Endothelial cell of umbilical vein (primary cell): ENCODE measurements around the gene NPHS1. TPM values are rescaled to one million over a fixed set of nuclear protein-coding genes. Genes with fewer than 3 reads are reported as not detected.

Experiments used
- BruUV-seq: library from RNA; stranded (reverse); fragments of 400-500 nt; replicated peaks from 2 replicates; lab custom pipeline; 2021; lab: Mats Ljungman, UMichigan
- CTCF ChIA-PET: fragments of 300-600, 350-600 bp; sonication (Branson Sonifier 250); formaldehyde crosslinking; loops from one replicate; lab custom pipeline; 2021; ENCODE audit warnings: antibody characterized with exemption, inconsistent platforms; lab: Charles Lee
- POLR2A ChIA-PET: fragments of 300-600, 350-600 bp; sonication (Branson Sonifier 250); formaldehyde crosslinking; loops from one replicate; lab custom pipeline; 2021; ENCODE audit warnings: antibody characterized with exemption, inconsistent platforms; lab: Charles Lee
- DNase-seq: peaks from one replicate; pipeline ENCODE4 v3.0.0-alpha.2; 2011; ENCODE audit warnings: low read depth, low spot score
- FAIRE-seq: peaks from 2 replicates; lab custom pipeline; 2011; peaks lifted over from hg19 to GRCh38; lab: Jason Lieb, UNC
- H2AFZ ChIP-seq: 2 replicates; pipeline ENCODE4 v1.6.0; 2012; ENCODE audit warnings: low read depth, low read length, control low read depth, inconsistent platforms
- H3K27ac ChIP-seq: 2 replicates; pipeline ENCODE4 v1.5.1; 2011; ENCODE audit warnings: low read depth, mild to moderate bottlenecking, control low read depth, low read length, moderate library complexity; ENCODE audit not compliant: insufficient read depth
- H3K27me3 ChIP-seq, 2 experiments: 2 replicates each; pipeline versions ENCODE4 v1.6.0 to v1.6.1; 2011; ENCODE audit warnings: low read length in 2 of 2, mixed read lengths in 1 of 2; ENCODE audit not compliant: control insufficient read depth in 2 of 2, insufficient read depth in 2 of 2
- H3K36me3 ChIP-seq, 2 experiments: 2 replicates in 1 of 2; 3 replicates in 1 of 2; pipeline ENCODE4 v1.5.1; 2011; ENCODE audit warnings: low read length in 2 of 2, mild to moderate bottlenecking in 1 of 2, moderate library complexity in 1 of 2; ENCODE audit not compliant: control insufficient read depth in 2 of 2, insufficient read depth in 2 of 2; ENCODE audit errors: extremely low read depth in 1 of 2
- H3K4me1 ChIP-seq: 3 replicates; pipeline ENCODE4 v1.5.1; 2011; ENCODE audit warnings: mild to moderate bottlenecking, low read length; ENCODE audit not compliant: control insufficient read depth, insufficient read depth; ENCODE audit errors: extremely low read depth
- H3K4me2 ChIP-seq: 2 replicates; pipeline ENCODE4 v1.6.1; 2011; ENCODE audit warnings: low read length, control low read depth, mixed read lengths; ENCODE audit not compliant: insufficient read depth
- H3K4me3 ChIP-seq, 3 experiments: fragments of 200-600 bp in 1 of 3; sonication (generic), shearing (Covaris generic) in 1 of 3; replicated peaks in 1 of 3; 2 replicates each; pipeline ENCODE4 v1.5.1; 2011 to 2016; ENCODE audit warnings: control low read depth in 3 of 3, low read length in 3 of 3, mild to moderate bottlenecking in 2 of 3, inconsistent platforms in 1 of 3, low read depth in 1 of 3, moderate library complexity in 1 of 3; ENCODE audit not compliant: insufficient read depth in 1 of 3
- H3K79me2 ChIP-seq: 2 replicates; pipeline ENCODE4 v1.6.0; 2012; ENCODE audit warnings: low read length, inconsistent platforms; ENCODE audit not compliant: control insufficient read depth, insufficient read depth
- H3K9ac ChIP-seq: replicated peaks from 2 replicates; pipeline ENCODE3; 2011; ENCODE audit warnings: low read length, control low read depth; ENCODE audit not compliant: insufficient read depth; ENCODE audit errors: extremely low read depth
- H3K9me1 ChIP-seq: replicated peaks from 3 replicates; pipeline ENCODE4 v1.6.0; 2011; ENCODE audit warnings: mild to moderate bottlenecking, low read length; ENCODE audit not compliant: control insufficient read depth, insufficient read depth; ENCODE audit errors: extremely low read depth
- H3K9me3 ChIP-seq: replicated peaks from 2 replicates; pipeline ENCODE4 v1.5.1; 2012; ENCODE audit warnings: low read length, inconsistent platforms; ENCODE audit not compliant: control insufficient read depth, insufficient read depth
- H4K20me1 ChIP-seq: replicated peaks from 2 replicates; pipeline ENCODE3; 2011; ENCODE audit warnings: mild to moderate bottlenecking, low read length; ENCODE audit not compliant: control insufficient read depth, insufficient read depth; ENCODE audit errors: extremely low read depth
- EZH2 ChIP-seq: IDR thresholded peaks from 2 replicates; pipeline ENCODE4 v1.6.1; 2012; ENCODE audit warnings: borderline replicate concordance, low read depth, mild to moderate bottlenecking, moderate library complexity, low read length, inconsistent platforms; ENCODE audit not compliant: severe bottlenecking
- FOS ChIP-seq: IDR thresholded peaks from 2 replicates; pipeline ENCODE4 v1.6.1; 2011; ENCODE audit warnings: mild to moderate bottlenecking, low read length, moderate library complexity, borderline replicate concordance; ENCODE audit not compliant: insufficient read depth
- GATA2 ChIP-seq: IDR thresholded peaks from 2 replicates; pipeline ENCODE4 v1.7.0; 2011; ENCODE audit warnings: low read depth, mild to moderate bottlenecking, moderate library complexity, mixed read lengths, low read length; ENCODE audit not compliant: insufficient read length, insufficient read depth
- JUN ChIP-seq: IDR thresholded peaks from 2 replicates; pipeline ENCODE4 v1.6.1; 2011; ENCODE audit warnings: borderline replicate concordance, low read depth; ENCODE audit not compliant: insufficient read length, insufficient read depth
- MYC ChIP-seq: IDR thresholded peaks from one replicate; pipeline ENCODE4 v1.6.1; 2011; ENCODE audit warnings: mild to moderate bottlenecking, low read depth, low read length
- POLR2A ChIP-seq: IDR thresholded peaks from 2 replicates; pipeline ENCODE4 v1.6.1; 2012; ENCODE audit warnings: low read depth, mild to moderate bottlenecking, control low read depth, low read length
- POLR2AphosphoS5 ChIP-seq: IDR thresholded peaks from 2 replicates; pipeline ENCODE4 v1.6.1; 2012; ENCODE audit warnings: low read depth, mild to moderate bottlenecking, control low read depth, low read length, moderate library complexity; ENCODE audit not compliant: insufficient read depth
- dilution Hi-C: fragments of 300-500 bp; cut with MboI; formaldehyde crosslinking; loops from one replicate; pipeline ENCODE4 v1.15.0; 2019; ENCODE audit warnings: low sequenced_read_pairs; ENCODE audit not compliant: extremely low pct_ligation_motif_present
- intact Hi-C: fragments of 100-400 bp; cut with micrococcal nuclease; formaldehyde crosslinking; loops from one replicate; pipeline ENCODE4 v1.10.0; 2022
- polyA plus RNA-seq, 4 experiments: library from polyadenylated mRNA; depleted of rRNA in 3 of 4; stranded (reverse) in 3 of 4; unstranded in 1 of 4; fragments of >200 nt; gene quantifications; 2 replicates each; pipeline versions ENCODE4 v1.2.1 to v1.2.3, GENCODE V29; 2011 to 2012; ENCODE audit warnings: missing spikeins in 1 of 4
- total RNA-seq: library from RNA; stranded (reverse); gene quantifications from 2 replicates; pipeline ENCODE4 v1.2.3, GENCODE V29; 2021
- TF ChIP-seq, protein P1 (sequence below): IDR thresholded peaks from 2 replicates; pipeline ENCODE4 v1.6.1; 2011; ENCODE audit not compliant: insufficient read depth, insufficient read length
- TF ChIP-seq, protein P2 (sequence below), 2 donors: IDR thresholded peaks; 1 replicate in 1 of 2; 2 replicates in 1 of 2; pipeline ENCODE4 v1.5.1; 2011; ENCODE audit warnings: low read length in 2 of 2, mild to moderate bottlenecking in 2 of 2, moderate library complexity in 2 of 2, control low read depth in 1 of 2, inconsistent platforms in 1 of 2, low read depth in 1 of 2; ENCODE audit not compliant: insufficient read depth in 1 of 2; ENCODE audit errors: extremely low read depth in 1 of 2

NPHS1 gene
- total and polyA plus RNA-seq, 2 donors (not counting 3 experiments of a cell fraction or from before 2014, with no cell fraction given) = not detected

DNA sequence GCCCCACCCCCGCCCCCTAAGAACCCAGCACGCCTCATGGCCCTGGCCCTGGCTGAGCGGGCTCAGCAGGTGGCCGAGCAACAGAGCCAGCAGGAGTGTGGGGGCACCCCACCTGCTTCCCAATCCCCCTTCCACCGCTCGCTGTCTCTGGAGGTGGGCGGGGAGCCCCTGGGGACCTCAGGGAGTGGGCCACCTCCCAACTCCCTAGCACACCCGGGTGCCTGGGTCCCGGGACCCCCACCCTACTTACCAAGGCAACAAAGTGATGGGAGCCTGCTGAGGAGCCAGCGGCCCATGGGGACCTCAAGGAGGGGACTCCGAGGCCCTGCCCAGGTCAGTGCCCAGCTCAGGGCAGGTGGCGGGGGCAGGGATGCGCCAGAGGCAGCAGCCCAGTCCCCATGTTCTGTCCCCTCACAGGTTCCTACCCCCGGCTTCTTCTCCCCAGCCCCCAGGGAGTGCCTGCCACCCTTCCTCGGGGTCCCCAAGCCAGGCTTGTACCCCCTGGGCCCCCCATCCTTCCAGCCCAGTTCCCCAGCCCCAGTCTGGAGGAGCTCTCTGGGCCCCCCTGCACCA lies 65.0 kb downstream of the NPHS1 start:
- DNase-seq = no peak
- Histone ChIP-seq H3K9me3 (no peaks in the 10 kb centered on the region), H3K4me3 (no peak overlapping the region), H3K36me3 (peaks cover 0 to 2% of the 10 kb centered on the region in 2 experiments), H3K27ac (no peak overlapping the region), H2AFZ (no peak overlapping the region), H4K20me1 (no peaks in the 10 kb centered on the region), H3K9me1 (no peaks in the 10 kb centered on the region), H3K79me2 (no peaks in the 10 kb centered on the region), H3K9ac (no peak overlapping the region), H3K4me1 (no peaks in the 10 kb centered on the region), H3K4me2 (no peak overlapping the region), H3K27me3 (no peaks in the 10 kb centered on the region)
- no peak for TF ChIP-seq EZH2
- no peak for TF ChIP-seq MYC
- TF ChIP-seq, protein P1, sequence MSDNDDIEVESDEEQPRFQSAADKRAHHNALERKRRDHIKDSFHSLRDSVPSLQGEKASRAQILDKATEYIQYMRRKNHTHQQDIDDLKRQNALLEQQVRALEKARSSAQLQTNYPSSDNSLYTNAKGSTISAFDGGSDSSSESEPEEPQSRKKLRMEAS = no peak
- no peak for TF ChIP-seq JUN
- no peak for TF ChIP-seq FOS
- no peak for TF ChIP-seq GATA2
- TF ChIP-seq, protein P2, sequence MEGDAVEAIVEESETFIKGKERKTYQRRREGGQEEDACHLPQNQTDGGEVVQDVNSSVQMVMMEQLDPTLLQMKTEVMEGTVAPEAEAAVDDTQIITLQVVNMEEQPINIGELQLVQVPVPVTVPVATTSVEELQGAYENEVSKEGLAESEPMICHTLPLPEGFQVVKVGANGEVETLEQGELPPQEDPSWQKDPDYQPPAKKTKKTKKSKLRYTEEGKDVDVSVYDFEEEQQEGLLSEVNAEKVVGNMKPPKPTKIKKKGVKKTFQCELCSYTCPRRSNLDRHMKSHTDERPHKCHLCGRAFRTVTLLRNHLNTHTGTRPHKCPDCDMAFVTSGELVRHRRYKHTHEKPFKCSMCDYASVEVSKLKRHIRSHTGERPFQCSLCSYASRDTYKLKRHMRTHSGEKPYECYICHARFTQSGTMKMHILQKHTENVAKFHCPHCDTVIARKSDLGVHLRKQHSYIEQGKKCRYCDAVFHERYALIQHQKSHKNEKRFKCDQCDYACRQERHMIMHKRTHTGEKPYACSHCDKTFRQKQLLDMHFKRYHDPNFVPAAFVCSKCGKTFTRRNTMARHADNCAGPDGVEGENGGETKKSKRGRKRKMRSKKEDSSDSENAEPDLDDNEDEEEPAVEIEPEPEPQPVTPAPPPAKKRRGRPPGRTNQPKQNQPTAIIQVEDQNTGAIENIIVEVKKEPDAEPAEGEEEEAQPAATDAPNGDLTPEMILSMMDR (IDR thresholded peaks at IDR 0.05; ENCODE audit: extremely low read depth in 1 of 2, insufficient read depth in 1 of 2, low read depth in 1 of 2, low read length in 2 of 2) = no peak
- TF ChIP-seq POLR2A = no peak
- TF ChIP-seq POLR2AphosphoS5 = no peak
- POLR2A ChIA-PET = no interaction called here
- no peak for FAIRE-seq
- dilution Hi-C loops = no loop called here
- intact Hi-C loops = no loop called here
- CTCF ChIA-PET = no interaction called here
- BruUV-seq = no TSS peak
